Fibroblast of lung (primary cell): ENCODE data around the gene LOXL4. TPM values are rescaled to one million over a fixed set of nuclear protein-coding genes. Genes with fewer than 3 reads are reported as not detected.

Source experiments
- DNase-seq, 2 donors: peaks; one replicate each; pipeline versions ENCODE4 v3.0.0 to v3.0.0-alpha.2; 2010; ENCODE audit warnings: low read depth in 2 of 2
- H2AFZ ChIP-seq: 2 replicates; pipeline ENCODE4 v1.5.1; 2012; ENCODE audit warnings: low read length, control low read depth, inconsistent platforms
- H3K27ac ChIP-seq: 2 replicates; pipeline ENCODE4 v1.5.1; 2011; ENCODE audit warnings: low read length, control low read depth; ENCODE audit not compliant: insufficient read depth
- H3K27me3 ChIP-seq: 2 replicates; pipeline ENCODE4 v1.5.1; 2011; ENCODE audit warnings: mild to moderate bottlenecking, low read length; ENCODE audit not compliant: control insufficient read depth, insufficient read depth
- H3K36me3 ChIP-seq: 2 replicates; pipeline ENCODE4 v1.5.1; 2011; ENCODE audit warnings: low read length; ENCODE audit not compliant: control insufficient read depth, insufficient read depth
- H3K4me1 ChIP-seq: 2 replicates; pipeline ENCODE4 v1.5.1; 2011; ENCODE audit warnings: low read length; ENCODE audit not compliant: control insufficient read depth, insufficient read depth; ENCODE audit errors: extremely low read depth
- H3K4me2 ChIP-seq: 2 replicates; pipeline ENCODE4 v1.5.1; 2011; ENCODE audit warnings: low read length, control low read depth; ENCODE audit not compliant: insufficient read depth; ENCODE audit errors: extremely low read depth
- H3K4me3 ChIP-seq, 4 experiments: fragments of 200-600 bp in 1 of 4; sonication (generic) in 1 of 4; replicated peaks in 1 of 4; 2 replicates each; pipeline ENCODE4 v1.5.1; 2011 to 2016; ENCODE audit warnings: low read length in 4 of 4, low read depth in 3 of 4, mild to moderate bottlenecking in 3 of 4, control low read depth in 2 of 4, inconsistent platforms in 1 of 4, mixed read lengths in 1 of 4; ENCODE audit not compliant: insufficient read depth in 1 of 4; ENCODE audit errors: control extremely low read depth in 1 of 4
- H3K79me2 ChIP-seq: 2 replicates; pipeline ENCODE4 v1.5.1; 2012; ENCODE audit warnings: mild to moderate bottlenecking, low read length, inconsistent platforms; ENCODE audit not compliant: control insufficient read depth, insufficient read depth
- H3K9ac ChIP-seq: 2 replicates; pipeline ENCODE4 v1.5.1; 2011; ENCODE audit warnings: mild to moderate bottlenecking, low read length, control low read depth; ENCODE audit not compliant: insufficient read depth
- H3K9me3 ChIP-seq: 2 replicates; pipeline ENCODE4 v1.5.1; 2012; ENCODE audit warnings: low read depth, low read length; ENCODE audit not compliant: control insufficient read depth, insufficient read depth
- H4K20me1 ChIP-seq: 2 replicates; pipeline ENCODE4 v1.5.1; 2011; ENCODE audit warnings: low read length; ENCODE audit not compliant: control insufficient read depth, insufficient read depth; ENCODE audit errors: extremely low read depth
- CTCF ChIP-seq, 2 donors: IDR thresholded peaks in 1 of 2; conservative IDR thresholded peaks in 1 of 2; 1 replicate in 1 of 2; 2 replicates in 1 of 2; pipeline ENCODE4 v1.5.1; 2011 to 2012; ENCODE audit warnings: low read length in 2 of 2, control low read depth in 1 of 2, inconsistent platforms in 1 of 2, low read depth in 1 of 2, mild to moderate bottlenecking in 1 of 2
- EZH2 ChIP-seq: IDR thresholded peaks from 2 replicates; pipeline ENCODE4 v1.5.1; 2012; ENCODE audit warnings: low read length, control low read depth, mild to moderate bottlenecking; ENCODE audit errors: missing control alignments
- polyA plus RNA-seq, 2 donors: library from polyadenylated mRNA; depleted of rRNA in 1 of 2; stranded (reverse) in 1 of 2; unstranded in 1 of 2; fragments of >200 nt; gene quantifications; 2 replicates each; pipeline ENCODE4 v1.2.1, GENCODE V29; 2011 to 2012; ENCODE audit warnings: missing spikeins in 1 of 2
- total RNA-seq: library from RNA; depleted of rRNA; stranded (reverse); fragments of >200 nt; gene quantifications from 2 replicates; pipeline ENCODE4 v1.2.1, GENCODE V29; 2014

The LOXL4 gene
- total and polyA plus RNA-seq, 2 donors (not counting 1 experiment from before 2014, with no cell fraction given) = 73.0 to 75.1 TPM

GRCh38 chr10:98267069-98267893 lies 713 bp downstream of the LOXL4 start:
- Histone ChIP-seq H3K4me2 (peak overlapping the region; percentile 98), H3K27ac (peak overlapping the region; percentile 66), H2AFZ (peak overlapping the region; percentile 19), H3K4me3 (peak overlapping the region; percentile 48 to 68 (median 60)), H4K20me1 (no peaks in the 10 kb centered on the region), H3K79me2 (no peaks in the 10 kb centered on the region), H3K9ac (peak overlapping the region; percentile 51), H3K27me3 (no peaks in the 10 kb centered on the region), H3K4me1 (peaks cover 25% of the 10 kb centered on the region), H3K36me3 (peaks cover 2% of the 10 kb centered on the region), H3K9me3 (no peaks in the 10 kb centered on the region)
- DNase-seq = no peak
- no peak for TF ChIP-seq CTCF (conservative IDR thresholded peaks at IDR 0.05 in 1 of 2, IDR thresholded peaks at IDR 0.05 in 1 of 2; ENCODE audit: low read depth in 1 of 2, low read length in 2 of 2)
- no peak for TF ChIP-seq EZH2

- H2AFZ ChIP-seq = no peak overlapping the region
- no peaks in the 10 kb centered on the region for H3K27me3 ChIP-seq
- H3K4me1 ChIP-seq = peaks cover 25% of the 10 kb centered on the region
- H4K20me1 ChIP-seq = no peaks in the 10 kb centered on the region
- no peak overlapping the region for H3K27ac ChIP-seq
- DNase-seq = no peak
- no peaks in the 10 kb centered on the region for H3K79me2 ChIP-seq
- H3K4me2 ChIP-seq = peak overlapping the region; percentile 98
- H3K9ac ChIP-seq = no peak overlapping the region
- H3K4me3 ChIP-seq = peak overlapping the region in 3 of 4 experiments; percentile 54 to 68 (median 67)
- no peak for TF ChIP-seq EZH2
- no peak for TF ChIP-seq CTCF (conservative IDR thresholded peaks at IDR 0.05 in 1 of 2, IDR thresholded peaks at IDR 0.05 in 1 of 2; ENCODE audit: low read depth in 1 of 2, low read length in 2 of 2)
- no peaks in the 10 kb centered on the region for H3K9me3 ChIP-seq
- H3K36me3 ChIP-seq = peaks cover 5% of the 10 kb centered on the region
These were observed 1.3 kb downstream of the LOXL4 start for GRCh38 chr10:98266647-98267046.

- Histone ChIP-seq H2AFZ (no peak overlapping the region), H3K36me3 (peaks cover 6% of the 10 kb centered on the region), H3K27me3 (no peaks in the 10 kb centered on the region), H3K4me2 (peak overlapping the region; percentile 25), H3K9ac (no peak overlapping the region), H3K4me3 (peak overlapping the region in 1 of 4 experiments; percentile 67), H3K9me3 (no peaks in the 10 kb centered on the region), H3K27ac (no peak overlapping the region), H3K4me1 (peaks cover 25% of the 10 kb centered on the region), H4K20me1 (no peaks in the 10 kb centered on the region), H3K79me2 (no peaks in the 10 kb centered on the region)
- DNase-seq = no peak
- no peak for TF ChIP-seq EZH2
- TF ChIP-seq CTCF (conservative IDR thresholded peaks at IDR 0.05 in 1 of 2, IDR thresholded peaks at IDR 0.05 in 1 of 2; ENCODE audit: low read depth in 1 of 2, low read length in 2 of 2) = no peak
These were observed 2.3 kb downstream of the LOXL4 start for GRCh38 chr10:98265403-98266378.
